GM21515 (cell line): Measurements from ENCODE around the gene SOCS3.

ENCODE experiments used
- ATAC-seq: cut with Tn5 transposase; IDR thresholded peaks from one replicate; pipeline ENCODE4 v1.9.1; 2021; ENCODE audit not compliant: unreplicated experiment

The SOCS3 gene

GRCh38 chr17:78359997-78360370, at the start of gene SOCS3:
Gene SOCS3, minus strand, starts transcription at chr17:78360077. Its CDS starts 982 bp downstream, at chr17:78359095.
- peak; percentile 33 for ATAC-seq

- no peak for ATAC-seq
Observed at GRCh38 chr17:78409191-78409928, 49.5 kb upstream of the SOCS3 start.

GRCh38 chr17:78408476-78409050, 48.7 kb upstream of the SOCS3 start:
- no peak for ATAC-seq

- no peak for ATAC-seq
Observed at GRCh38 chr17:78407387-78408000, 47.6 kb upstream of the SOCS3 start.

- no peak for ATAC-seq
Observed at GRCh38 chr17:78406920-78407319, 47.0 kb upstream of the SOCS3 start.

GRCh38 chr17:78406396-78406795, 46.5 kb upstream of the SOCS3 start:
- no peak for ATAC-seq

GRCh38 chr17:78403822-78404221, 43.9 kb upstream of the SOCS3 start:
- no peak for ATAC-seq

GRCh38 chr17:78401891-78402290, 42.0 kb upstream of the SOCS3 start:
- no peak for ATAC-seq

- no peak for ATAC-seq
Observed at GRCh38 chr17:78401246-78401645, 41.4 kb upstream of the SOCS3 start.

- ATAC-seq = no peak
Observed at GRCh38 chr17:78400581-78401240, 40.8 kb upstream of the SOCS3 start.

- no peak for ATAC-seq
Observed at GRCh38 chr17:78399693-78400144, 39.8 kb upstream of the SOCS3 start.

GRCh38 chr17:78399028-78399692, 39.3 kb upstream of the SOCS3 start:
- no peak for ATAC-seq

- ATAC-seq = no peak
Observed at GRCh38 chr17:78398390-78398789, 38.5 kb upstream of the SOCS3 start.

GRCh38 chr17:78397681-78398101, 37.8 kb upstream of the SOCS3 start:
- ATAC-seq = no peak

GRCh38 chr17:78396441-78397337, 36.8 kb upstream of the SOCS3 start:
- ATAC-seq = no peak

GRCh38 chr17:78395155-78395554, 35.3 kb upstream of the SOCS3 start:
- no peak for ATAC-seq

- no peak for ATAC-seq
Observed at GRCh38 chr17:78394209-78394608, 34.3 kb upstream of the SOCS3 start.

- no peak for ATAC-seq
Observed at GRCh38 chr17:78393575-78393974, 33.7 kb upstream of the SOCS3 start.

GRCh38 chr17:78392295-78392694, 32.4 kb upstream of the SOCS3 start:
- ATAC-seq = no peak

- no peak for ATAC-seq
Observed at GRCh38 chr17:78391843-78392242, 32.0 kb upstream of the SOCS3 start.
